Stimulated activated CD8-positive, alpha-beta memory T cell treated with anti-CD3 and anti-CD28 coated beads, Interleukin-4, amount 100 ng/mL, for 4 hours (primary cell): ENCODE data around the gene GORASP1.
A peak's percentile ranks its signal among the peaks of the same experiment; 100 is the strongest.

Experiments used
- DNase-seq, 2 donors: peaks; one replicate each; pipeline ENCODE4 v3.0.0-alpha.2; 2020; ENCODE audit warnings: low read depth in 2 of 2, low spot score in 1 of 2

GORASP1 gene

GRCh38 chr3:39102504-39103323 lies 4.7 kb downstream of the GORASP1 start:
- DNase-seq: no peak

- DNase-seq: peak in 1 of 2 donors; percentile 8
Observed at GRCh38 chr3:39101022-39101689, 6.3 kb downstream of the GORASP1 start.

DNA sequence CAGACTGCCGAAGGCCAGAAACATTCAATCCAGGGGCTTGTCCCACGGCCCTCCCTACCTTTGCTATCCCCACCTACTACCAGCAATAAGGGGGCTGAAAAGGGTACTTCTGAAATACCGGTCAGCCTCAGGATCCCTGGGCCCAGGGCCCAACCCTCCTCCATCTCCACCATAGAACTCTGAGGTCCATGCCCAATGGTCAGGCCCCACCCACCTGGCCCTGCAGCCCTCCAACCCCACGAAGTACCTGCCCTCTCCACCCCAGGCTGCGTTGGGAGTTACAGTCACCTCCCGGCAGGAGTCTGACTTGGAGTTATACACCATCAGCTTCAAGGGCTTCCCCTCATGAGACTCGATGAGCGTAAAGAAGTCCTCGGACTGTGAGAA lies 6.9 kb downstream of the GORASP1 start:
- DNase-seq: no peak

- DNase-seq: no peak
Observed at GRCh38 chr3:39099738-39100499, 7.5 kb downstream of the GORASP1 start.

DNA sequence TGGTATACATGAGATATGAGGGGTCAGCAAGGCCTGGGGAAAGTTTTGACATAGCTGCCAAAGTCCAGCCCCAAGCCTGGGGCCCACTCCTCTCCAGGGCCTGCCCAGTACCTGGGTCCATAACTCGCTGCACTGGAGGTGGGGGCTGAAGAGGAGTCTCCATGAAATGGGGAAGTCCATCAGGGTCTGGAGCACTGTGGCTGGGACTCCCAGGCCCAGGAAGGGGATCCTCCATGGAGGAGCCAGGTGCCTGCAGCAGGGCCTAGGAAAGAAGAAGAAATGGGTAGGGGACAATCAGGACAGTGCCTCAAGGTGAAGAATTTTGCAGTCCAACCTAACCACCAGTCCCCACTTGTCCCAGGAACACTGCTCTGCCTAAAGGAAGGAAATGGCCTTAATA lies 8.2 kb downstream of the GORASP1 start:
- DNase-seq: no peak

DNA sequence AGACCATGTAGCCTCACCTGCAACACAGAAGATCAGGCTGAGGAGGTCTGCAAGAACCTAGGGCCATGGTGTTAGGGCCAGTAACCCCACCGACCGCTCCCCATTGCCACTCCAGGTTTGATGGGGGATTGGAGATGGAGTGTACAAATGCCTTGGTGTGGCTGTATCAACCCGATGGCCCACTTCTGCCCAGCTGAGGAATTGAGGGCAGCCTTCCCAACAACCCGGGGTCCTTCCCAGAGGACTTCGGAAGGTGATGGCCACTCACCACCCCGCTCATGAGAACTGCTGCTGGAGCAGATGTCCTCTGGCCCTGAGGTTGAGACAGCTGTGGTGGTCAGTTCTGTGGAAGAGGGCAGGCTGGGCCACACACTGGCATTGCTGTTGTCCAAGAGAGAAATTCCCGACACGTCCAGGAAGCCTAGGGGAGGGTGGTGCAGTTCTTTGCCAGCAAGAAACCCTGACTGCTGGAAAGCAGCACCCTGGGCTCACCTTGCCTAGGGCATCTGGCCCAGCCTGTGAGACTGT lies 8.9 kb downstream of the GORASP1 start:
- no peak for DNase-seq

GRCh38 chr3:39097716-39098472 lies 9.5 kb downstream of the GORASP1 start:
- no peak for DNase-seq

DNA sequence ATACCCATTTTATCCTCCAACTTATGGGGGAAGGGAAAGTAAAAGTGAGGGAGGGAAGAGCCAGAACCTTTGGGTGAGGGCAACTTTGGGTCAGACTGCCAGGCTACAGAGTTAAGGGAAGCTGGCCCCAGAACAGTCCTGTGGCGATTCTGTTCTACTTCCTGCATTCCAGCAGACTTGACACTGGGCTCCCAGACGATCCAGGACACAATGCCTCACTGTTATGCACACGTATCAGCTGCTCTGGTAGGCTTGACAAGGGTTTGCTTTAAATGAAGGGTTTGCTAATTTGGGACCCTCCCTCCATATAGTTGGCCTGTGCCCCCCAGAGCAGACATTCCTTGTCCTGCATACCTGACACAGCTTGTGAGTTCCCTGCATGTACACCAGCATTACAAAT lies 10.7 kb downstream of the GORASP1 start:
- no peak for DNase-seq

DNA sequence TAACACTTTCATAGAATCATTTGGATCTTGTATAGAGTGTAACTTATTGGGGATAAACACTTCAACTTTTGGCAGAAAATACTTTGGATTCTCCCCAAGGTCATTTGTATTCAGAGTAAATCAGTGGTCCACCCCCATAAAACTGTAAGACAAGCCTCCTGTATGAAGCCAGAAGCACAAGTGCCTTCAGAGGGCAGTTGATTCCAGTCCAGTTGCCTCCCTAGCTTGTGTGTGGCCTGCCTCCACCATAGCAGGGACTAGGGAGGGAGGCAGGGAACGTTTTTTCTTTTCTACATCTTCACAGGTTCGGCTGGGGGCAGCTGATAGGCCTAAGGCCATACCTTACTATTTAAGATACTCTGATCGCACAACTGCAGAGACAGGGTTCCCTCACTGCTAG lies 11.6 kb downstream of the GORASP1 start:
- no peak for DNase-seq

DNA sequence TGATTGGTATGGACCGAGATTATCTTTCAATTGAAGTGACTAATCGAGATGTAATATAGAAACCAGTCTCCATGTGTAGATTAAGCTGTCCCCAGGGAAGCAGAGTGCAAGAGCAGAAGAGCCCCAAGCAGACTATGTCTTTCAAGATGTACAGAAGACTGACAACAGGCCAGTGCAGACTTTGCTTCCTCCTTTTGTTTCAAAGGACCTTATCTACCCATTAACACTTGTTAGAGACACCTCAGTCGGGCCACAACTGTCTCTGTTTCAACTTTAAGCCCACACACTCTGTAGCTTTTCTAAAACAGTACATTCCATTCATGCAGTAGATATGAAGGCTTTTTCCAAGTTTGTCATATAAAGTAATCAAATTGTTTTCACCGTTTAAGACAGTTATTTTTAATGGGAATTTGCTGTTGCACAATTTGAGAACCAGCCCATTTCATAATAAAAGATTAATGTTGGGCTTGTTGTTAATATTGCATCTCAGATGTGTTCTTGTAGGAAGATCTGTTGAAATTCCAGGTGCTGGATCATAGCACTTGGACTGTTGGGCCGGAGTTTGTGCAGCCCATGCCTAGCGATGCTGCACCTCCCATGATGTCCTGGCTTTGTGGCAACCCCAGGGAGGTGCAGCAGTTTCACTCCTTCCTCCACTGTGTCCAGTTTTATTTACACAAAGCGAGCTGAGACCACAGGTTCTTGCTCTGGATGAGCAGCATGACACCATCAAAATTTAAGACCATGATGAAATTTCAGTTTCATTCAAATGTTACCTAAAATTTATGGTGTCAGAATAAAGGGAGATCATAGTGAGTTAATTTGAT lies 12.4 kb downstream of the GORASP1 start:
- no peak for DNase-seq

DNA sequence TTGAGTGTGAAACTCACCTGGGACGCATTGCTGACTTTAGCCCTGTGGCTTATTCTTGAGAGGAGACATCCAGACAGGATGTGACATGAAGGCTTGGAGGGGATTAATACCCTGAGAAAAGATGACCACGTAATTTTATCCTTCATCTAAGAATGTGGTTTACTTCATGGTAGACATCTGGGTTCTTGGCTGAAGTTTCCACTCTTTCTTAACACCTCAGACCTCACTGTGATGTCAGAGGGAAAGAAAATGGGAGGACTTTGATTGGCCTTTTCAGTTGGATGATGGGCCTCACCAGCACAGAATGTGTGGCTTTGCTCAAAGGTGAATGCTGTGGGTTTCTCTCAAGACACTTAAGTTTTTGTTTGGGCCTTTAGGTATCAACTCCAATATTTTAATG lies 16.5 kb downstream of the GORASP1 start:
- DNase-seq: no peak

DNA sequence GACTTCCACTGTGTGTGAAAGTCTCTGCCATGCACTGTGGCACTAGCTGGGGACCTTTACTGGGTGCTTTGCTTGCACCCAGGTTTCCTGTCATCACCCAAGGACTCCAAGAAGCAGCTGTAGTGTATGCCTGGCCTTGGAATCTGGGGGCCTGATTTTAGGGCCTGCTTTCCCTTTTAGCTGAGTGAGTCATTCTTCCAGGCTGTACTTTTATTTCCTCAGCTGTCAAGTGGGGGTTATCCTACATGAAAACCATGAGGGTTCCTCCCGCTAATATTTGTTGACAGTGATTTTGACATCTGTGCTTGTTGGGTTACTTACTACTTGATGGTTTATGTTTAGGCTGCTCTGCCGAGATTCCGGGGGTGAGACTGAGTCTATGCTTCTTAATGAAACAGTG lies 18.5 kb downstream of the GORASP1 start:
- DNase-seq: no peak

- no peak for DNase-seq
Observed at GRCh38 chr3:39088456-39088855, 19.0 kb downstream of the GORASP1 start.

DNA sequence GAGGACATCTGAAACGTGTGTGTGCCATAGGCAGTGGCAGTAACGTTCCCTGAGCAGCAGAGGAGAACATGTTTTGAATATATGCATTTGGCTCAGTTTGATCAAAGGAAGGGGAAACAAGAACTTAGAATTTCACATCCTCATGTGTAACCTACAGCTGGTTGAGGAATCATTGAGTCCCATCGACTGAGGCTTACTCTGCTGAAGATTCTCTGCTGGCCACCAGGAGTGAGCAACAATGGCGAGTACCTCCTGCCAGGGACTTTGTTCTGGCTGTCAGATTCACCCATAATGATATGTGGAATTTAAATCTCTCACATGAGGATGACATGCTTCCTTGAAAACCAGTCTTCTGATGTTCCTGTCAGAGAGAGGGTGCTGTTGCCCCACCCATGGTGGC lies 21.3 kb downstream of the GORASP1 start:
- no peak for DNase-seq

DNA sequence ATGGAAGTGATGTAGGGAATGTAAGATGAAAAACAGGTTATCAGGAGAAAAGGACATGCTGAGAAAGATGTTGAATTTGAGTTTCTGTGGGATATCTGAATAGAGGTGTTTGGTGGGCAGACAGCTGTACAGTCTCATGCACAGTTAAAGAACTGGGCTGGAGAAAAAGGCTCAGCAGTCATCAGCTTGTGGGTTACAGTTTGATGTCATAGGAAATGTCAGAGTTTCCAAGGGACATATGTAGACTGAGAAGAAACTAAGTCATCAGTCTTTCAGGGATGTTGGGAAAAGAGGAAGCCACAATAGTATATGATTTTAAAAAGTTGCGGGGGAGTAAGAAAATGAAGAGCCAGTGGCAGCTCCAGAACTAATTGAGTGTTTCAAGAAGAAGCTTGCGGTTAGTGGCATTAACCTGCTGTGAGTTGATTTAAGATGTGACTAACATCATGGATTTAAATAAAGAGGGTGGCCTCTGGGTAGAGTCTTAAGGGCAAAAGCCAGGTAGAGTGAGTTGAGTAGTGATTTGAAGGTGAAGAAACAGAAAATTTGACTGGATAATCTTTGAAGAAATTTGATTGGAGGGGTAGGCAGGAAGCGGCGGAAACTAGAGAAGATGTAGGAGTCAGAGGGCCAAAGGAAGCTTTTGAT lies 24.6 kb downstream of the GORASP1 start:
- no peak for DNase-seq

GRCh38 chr3:39080026-39080425 lies 27.4 kb downstream of the GORASP1 start:
- no peak for DNase-seq

GRCh38 chr3:39079530-39079929 lies 27.9 kb downstream of the GORASP1 start:
- no peak for DNase-seq

DNA sequence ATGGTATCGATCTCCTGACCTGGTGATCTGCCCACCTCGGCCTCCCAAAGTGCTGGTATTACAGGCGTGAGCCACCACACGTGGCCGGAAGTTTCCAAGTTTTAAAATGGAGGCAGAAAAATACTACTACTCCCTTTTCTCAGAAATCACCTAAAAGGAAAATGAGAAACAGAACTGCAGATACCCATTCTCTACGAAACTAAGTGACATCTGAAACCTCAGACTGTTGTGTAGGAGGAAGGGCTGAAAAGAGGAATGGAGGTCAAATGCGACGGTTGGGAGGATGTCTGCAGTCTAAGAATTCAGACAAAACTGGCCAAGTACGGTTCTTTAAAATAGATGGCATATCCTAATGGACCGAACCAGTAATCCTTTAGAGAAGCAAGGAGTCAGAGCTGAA lies 31.5 kb downstream of the GORASP1 start:
- DNase-seq: no peak

GRCh38 chr3:39068556-39068955 lies 38.9 kb downstream of the GORASP1 start:
- DNase-seq: no peak

GRCh38 chr3:39067286-39067685 lies 40.1 kb downstream of the GORASP1 start:
- DNase-seq: no peak
